ENCODE data around the gene DNAH2. TPM values are rescaled to one million over a fixed set of nuclear protein-coding genes. Genes with fewer than 3 reads are reported as not detected.

The DNAH2 gene
- total and polyA plus RNA-seq, 9 of the 15 experiments (the other 6 are each of a cell fraction or from before 2014, with no cell fraction given) = 0.03 TPM; not detected in 8

DNA sequence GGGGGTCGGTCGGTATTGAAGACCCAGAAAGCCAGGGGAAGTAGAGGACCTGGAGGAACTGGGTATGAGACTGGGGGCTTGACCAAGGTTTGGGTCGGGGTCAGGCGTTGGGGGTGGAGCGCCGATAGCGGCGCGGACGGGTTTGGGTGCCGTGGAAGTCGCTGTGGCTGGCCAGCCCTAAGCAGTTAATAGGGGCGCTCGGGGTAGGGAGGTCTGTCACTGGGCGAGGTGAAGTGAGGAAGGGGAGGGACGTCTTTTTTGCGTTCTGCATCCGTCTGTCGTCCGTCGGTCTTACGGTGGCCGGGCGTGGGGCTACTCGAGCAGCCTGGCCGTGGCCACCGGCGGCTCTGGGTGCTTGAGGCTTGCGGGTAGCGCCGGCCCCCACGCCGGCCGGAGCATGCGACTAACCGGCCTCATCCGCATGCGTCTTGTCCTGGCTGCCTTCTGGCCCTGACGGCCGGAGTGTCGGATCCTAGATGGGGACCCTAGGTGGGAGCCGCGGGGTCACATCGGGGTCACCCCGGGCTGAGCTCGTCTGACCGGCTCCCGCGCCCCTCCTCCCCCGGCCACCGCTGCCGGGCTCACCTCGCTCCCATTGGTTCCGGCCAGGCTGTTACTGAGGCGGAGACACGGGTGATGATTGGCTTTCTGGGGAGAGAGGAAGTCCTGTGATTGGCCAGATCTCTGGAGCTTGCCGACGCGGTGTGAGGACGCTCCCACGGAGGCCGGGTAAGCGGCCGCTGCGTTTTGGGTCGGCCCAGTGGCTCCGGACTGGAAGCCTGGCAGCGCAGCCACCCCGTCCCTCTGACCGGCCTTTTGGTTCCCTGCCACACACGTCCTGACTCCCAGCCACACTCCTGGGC lies 127.0 kb downstream of the DNAH2 start:
- Histone ChIP-seq H3K9me1 (ENCODE audit: control insufficient read depth, insufficient read depth, low read length) (peaks cover 3% of the 10 kb centered on the region), H3K4me1 (replicated peaks in 1 of 2; ENCODE audit: control insufficient read depth in 2 of 2, insufficient read depth in 2 of 2, low read length in 2 of 2) (peaks cover 18 to 45% of the 10 kb centered on the region in 2 experiments; a peak in 4 of 5 replicates), H2AFZ (ENCODE audit: low read depth, low read length) (peak overlapping the region; percentile 63), H3K9ac (ENCODE audit: insufficient read depth in 1 of 2, low read depth in 2 of 2, low read length in 2 of 2) (peak overlapping the region; percentile 97), H3K9me3 (replicated peaks; ENCODE audit: control insufficient read depth, insufficient read depth, low read depth, low read length) (no peaks in the 10 kb centered on the region), H3K4me2 (ENCODE audit: insufficient read depth, low read length) (peak overlapping the region; percentile 92), H3K27ac (ENCODE audit: extremely low read depth, low read depth, low read length) (peak overlapping the region; percentile 99), H3K79me2 (ENCODE audit: control insufficient read depth, insufficient read depth, low read length) (peaks cover 50% of the 10 kb centered on the region), H3K36me3 (ENCODE audit: control insufficient read depth, insufficient read depth, low read length) (peaks cover 44% of the 10 kb centered on the region; the same call in 2 of the 3 replicates), H3K4me3 (peak overlapping the region; percentile 76), H4K20me1 (replicated peaks; ENCODE audit: control insufficient read depth, insufficient read depth, low read length) (peaks cover 4% of the 10 kb centered on the region), H3K27me3 (ENCODE audit: control insufficient read depth in 2 of 2, insufficient read depth in 2 of 2, low read length in 2 of 2) (no peaks in the 10 kb centered on the region)
- FAIRE-seq (peak; percentile 97), ATAC-seq (peak; percentile 81), DNase-seq (ENCODE audit: extremely low read depth in 1 of 4, low spot score in 3 of 4) (peak; percentile 75 to 92 (median 84))
- intact Hi-C loops (cut with micrococcal nuclease) (no loop called here), in situ Hi-C loops (cut with MboI) (no loop called here)
- BruUV-seq (replicated peaks) = no TSS peak
- WGBS (ENCODE audit: insufficient coverage, low coverage, missing lambda C conversion rate) = under 1% methylated on average over 43 of the region's 71 CpGs
- ChIA-PET POLR2A (interaction anchor here (0.6 to 1.3 kb wide), 5 partner anchors 8 to 101 kb away, joined by 3 to 14 read pairs (median 4); partner anchors contain the start of genes CYB5D1 and NAA38), CTCF (ENCODE audit: low intra/inter-chr PET ratio) (no interaction called here)
- TF ChIP-seq RFX5 (IDR thresholded peaks at IDR 0.05; ENCODE audit: low read depth, low read length) (no peak; the same call in 1 of the 2 replicates), ZNF175 (CRISPR knock-in tag; IDR thresholded peaks at IDR 0.05; ENCODE audit: low read depth) (no peak), PTBP1 (IDR thresholded peaks at IDR 0.05; ENCODE audit: low read depth, low read length) (no peak), RHOXF2B (CRISPR knock-in tag; conservative IDR thresholded peaks at IDR 0.05) (no peak), YY1 (IDR thresholded peaks at IDR 0.05; ENCODE audit: borderline replicate concordance in 1 of 3, control insufficient read depth in 1 of 3, extremely low read depth in 1 of 3, insufficient read depth in 3 of 3, insufficient read length in 1 of 3, insufficient replicate concordance in 2 of 3, low read depth in 1 of 3, low read length in 2 of 3) (peak in 1 of 3 experiments; percentile 55), NFYB (IDR thresholded peaks at IDR 0.05; ENCODE audit: extremely low read depth, insufficient read length) (peak; percentile 80), BHLHE40 (IDR thresholded peaks at IDR 0.05; ENCODE audit: low read length) (no peak), CBX8 (IDR thresholded peaks at IDR 0.05; ENCODE audit: borderline replicate concordance, extremely low read depth, low read depth, low read length, poor library complexity, severe bottlenecking) (no peak), PCBP1 (IDR thresholded peaks at IDR 0.05; ENCODE audit: low read depth, low read length, poor library complexity, severe bottlenecking) (no peak), ZNF561 (CRISPR knock-in tag; conservative IDR thresholded peaks at IDR 0.05) (no peak), PHF21A (IDR thresholded peaks at IDR 0.05; ENCODE audit: borderline replicate concordance, low read depth) (no peak)
- TF ChIP-seq, protein P1, sequence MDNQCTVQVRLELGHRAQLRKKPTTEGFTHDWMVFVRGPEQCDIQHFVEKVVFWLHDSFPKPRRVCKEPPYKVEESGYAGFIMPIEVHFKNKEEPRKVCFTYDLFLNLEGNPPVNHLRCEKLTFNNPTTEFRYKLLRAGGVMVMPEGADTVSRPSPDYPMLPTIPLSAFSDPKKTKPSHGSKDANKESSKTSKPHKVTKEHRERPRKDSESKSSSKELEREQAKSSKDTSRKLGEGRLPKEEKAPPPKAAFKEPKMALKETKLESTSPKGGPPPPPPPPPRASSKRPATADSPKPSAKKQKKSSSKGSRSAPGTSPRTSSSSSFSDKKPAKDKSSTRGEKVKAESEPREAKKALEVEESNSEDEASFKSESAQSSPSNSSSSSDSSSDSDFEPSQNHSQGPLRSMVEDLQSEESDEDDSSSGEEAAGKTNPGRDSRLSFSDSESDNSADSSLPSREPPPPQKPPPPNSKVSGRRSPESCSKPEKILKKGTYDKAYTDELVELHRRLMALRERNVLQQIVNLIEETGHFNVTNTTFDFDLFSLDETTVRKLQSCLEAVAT (IDR thresholded peaks at IDR 0.05) = peak in 1 of 2 experiments; percentile 23; a peak in 1 of 4 replicates
- TF ChIP-seq, protein P2, sequence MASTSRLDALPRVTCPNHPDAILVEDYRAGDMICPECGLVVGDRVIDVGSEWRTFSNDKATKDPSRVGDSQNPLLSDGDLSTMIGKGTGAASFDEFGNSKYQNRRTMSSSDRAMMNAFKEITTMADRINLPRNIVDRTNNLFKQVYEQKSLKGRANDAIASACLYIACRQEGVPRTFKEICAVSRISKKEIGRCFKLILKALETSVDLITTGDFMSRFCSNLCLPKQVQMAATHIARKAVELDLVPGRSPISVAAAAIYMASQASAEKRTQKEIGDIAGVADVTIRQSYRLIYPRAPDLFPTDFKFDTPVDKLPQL (IDR thresholded peaks at IDR 0.05; ENCODE audit: extremely low read depth, insufficient read length) = no peak
- TF ChIP-seq, protein P3, sequence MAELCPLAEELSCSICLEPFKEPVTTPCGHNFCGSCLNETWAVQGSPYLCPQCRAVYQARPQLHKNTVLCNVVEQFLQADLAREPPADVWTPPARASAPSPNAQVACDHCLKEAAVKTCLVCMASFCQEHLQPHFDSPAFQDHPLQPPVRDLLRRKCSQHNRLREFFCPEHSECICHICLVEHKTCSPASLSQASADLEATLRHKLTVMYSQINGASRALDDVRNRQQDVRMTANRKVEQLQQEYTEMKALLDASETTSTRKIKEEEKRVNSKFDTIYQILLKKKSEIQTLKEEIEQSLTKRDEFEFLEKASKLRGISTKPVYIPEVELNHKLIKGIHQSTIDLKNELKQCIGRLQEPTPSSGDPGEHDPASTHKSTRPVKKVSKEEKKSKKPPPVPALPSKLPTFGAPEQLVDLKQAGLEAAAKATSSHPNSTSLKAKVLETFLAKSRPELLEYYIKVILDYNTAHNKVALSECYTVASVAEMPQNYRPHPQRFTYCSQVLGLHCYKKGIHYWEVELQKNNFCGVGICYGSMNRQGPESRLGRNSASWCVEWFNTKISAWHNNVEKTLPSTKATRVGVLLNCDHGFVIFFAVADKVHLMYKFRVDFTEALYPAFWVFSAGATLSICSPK (IDR thresholded peaks at IDR 0.05; ENCODE audit: borderline replicate concordance) = no peak

Measured in K562 (cell line).